Measurements from ENCODE around the gene RERE. TPM values are rescaled to one million over a fixed set of nuclear protein-coding genes. Genes with fewer than 3 reads are reported as not detected.

RERE gene
- polyA plus RNA-seq, 1 experiment: 14.3 TPM

GRCh38 chr1:8418301-8418700, 399.1 kb downstream of the RERE start:
- ChIA-PET CTCF (interaction anchor here (2.8 kb wide), 1 partner anchor 9 kb away, joined by 12 read pairs; no protein-coding TSS in a partner anchor), POLR2A (interaction anchor here (0.5 kb wide), 1 partner anchor 30 kb away, joined by 4 read pairs; no protein-coding TSS in a partner anchor)
- Histone ChIP-seq H3K27ac (ENCODE audit: low read depth, low read length) (no peak overlapping the region), H3K27me3 (ENCODE audit: control insufficient read depth, insufficient read depth, low read length) (no peaks in the 10 kb centered on the region), H3K9me3 (ENCODE audit: control insufficient read depth, insufficient read depth, low read length) (no peaks in the 10 kb centered on the region; the same call in 1 of the 2 replicates), H3K4me3 (ENCODE audit: low read depth, low read length) (no peak overlapping the region)
- DNase-seq (ENCODE audit: low read depth, low spot score): no peak
- TF ChIP-seq, protein P1, sequence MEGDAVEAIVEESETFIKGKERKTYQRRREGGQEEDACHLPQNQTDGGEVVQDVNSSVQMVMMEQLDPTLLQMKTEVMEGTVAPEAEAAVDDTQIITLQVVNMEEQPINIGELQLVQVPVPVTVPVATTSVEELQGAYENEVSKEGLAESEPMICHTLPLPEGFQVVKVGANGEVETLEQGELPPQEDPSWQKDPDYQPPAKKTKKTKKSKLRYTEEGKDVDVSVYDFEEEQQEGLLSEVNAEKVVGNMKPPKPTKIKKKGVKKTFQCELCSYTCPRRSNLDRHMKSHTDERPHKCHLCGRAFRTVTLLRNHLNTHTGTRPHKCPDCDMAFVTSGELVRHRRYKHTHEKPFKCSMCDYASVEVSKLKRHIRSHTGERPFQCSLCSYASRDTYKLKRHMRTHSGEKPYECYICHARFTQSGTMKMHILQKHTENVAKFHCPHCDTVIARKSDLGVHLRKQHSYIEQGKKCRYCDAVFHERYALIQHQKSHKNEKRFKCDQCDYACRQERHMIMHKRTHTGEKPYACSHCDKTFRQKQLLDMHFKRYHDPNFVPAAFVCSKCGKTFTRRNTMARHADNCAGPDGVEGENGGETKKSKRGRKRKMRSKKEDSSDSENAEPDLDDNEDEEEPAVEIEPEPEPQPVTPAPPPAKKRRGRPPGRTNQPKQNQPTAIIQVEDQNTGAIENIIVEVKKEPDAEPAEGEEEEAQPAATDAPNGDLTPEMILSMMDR (IDR thresholded peaks at IDR 0.05; ENCODE audit: low read depth, low read length): no peak

- H3K27ac ChIP-seq (ENCODE audit: low read depth, low read length): no peak overlapping the region
- no peaks in the 10 kb centered on the region for H3K9me3 ChIP-seq (ENCODE audit: control insufficient read depth, insufficient read depth, low read length)
- H3K4me3 ChIP-seq (ENCODE audit: low read depth, low read length): no peak overlapping the region
- ChIA-PET POLR2A (interaction anchor here (0.5 kb wide), 1 partner anchor 29 kb away, joined by 4 read pairs; no protein-coding TSS in a partner anchor), CTCF (no interaction called here)
- TF ChIP-seq, protein P1 (IDR thresholded peaks at IDR 0.05; ENCODE audit: low read depth, low read length): no peak
- no peak for DNase-seq (ENCODE audit: low read depth, low spot score)
- H3K27me3 ChIP-seq (ENCODE audit: control insufficient read depth, insufficient read depth, low read length): no peaks in the 10 kb centered on the region
These were observed 399.8 kb downstream of the RERE start for GRCh38 chr1:8417625-8418024.

DNA sequence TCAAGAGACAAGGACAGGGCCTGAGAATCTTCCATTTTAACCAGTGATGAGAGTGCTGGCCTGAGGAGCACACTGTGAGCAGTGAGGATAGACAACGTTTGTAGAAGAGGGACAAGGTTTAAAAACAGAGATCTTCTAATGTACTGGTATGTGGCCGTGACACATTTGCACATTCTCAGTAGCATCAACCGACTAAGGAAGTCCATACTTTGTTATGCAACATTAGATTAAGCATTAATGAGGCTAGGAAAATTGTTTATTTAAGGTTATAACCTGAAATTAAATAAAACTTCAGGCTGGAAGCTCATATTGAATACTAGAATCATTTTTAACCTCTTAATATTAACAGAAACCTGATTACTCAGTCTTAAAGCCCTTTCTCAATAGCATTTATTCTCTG, 400.6 kb downstream of the RERE start:
- TF ChIP-seq, protein P1 (IDR thresholded peaks at IDR 0.05; ENCODE audit: low read depth, low read length): no peak
- H3K9me3 ChIP-seq (ENCODE audit: control insufficient read depth, insufficient read depth, low read length): no peaks in the 10 kb centered on the region
- no peak for DNase-seq (ENCODE audit: low read depth, low spot score)
- H3K27me3 ChIP-seq (ENCODE audit: control insufficient read depth, insufficient read depth, low read length): no peaks in the 10 kb centered on the region
- no peak overlapping the region for H3K4me3 ChIP-seq (ENCODE audit: low read depth, low read length)
- POLR2A ChIA-PET: no interaction called here
- CTCF ChIA-PET: no interaction called here
- H3K27ac ChIP-seq (ENCODE audit: low read depth, low read length): no peak overlapping the region

DNA sequence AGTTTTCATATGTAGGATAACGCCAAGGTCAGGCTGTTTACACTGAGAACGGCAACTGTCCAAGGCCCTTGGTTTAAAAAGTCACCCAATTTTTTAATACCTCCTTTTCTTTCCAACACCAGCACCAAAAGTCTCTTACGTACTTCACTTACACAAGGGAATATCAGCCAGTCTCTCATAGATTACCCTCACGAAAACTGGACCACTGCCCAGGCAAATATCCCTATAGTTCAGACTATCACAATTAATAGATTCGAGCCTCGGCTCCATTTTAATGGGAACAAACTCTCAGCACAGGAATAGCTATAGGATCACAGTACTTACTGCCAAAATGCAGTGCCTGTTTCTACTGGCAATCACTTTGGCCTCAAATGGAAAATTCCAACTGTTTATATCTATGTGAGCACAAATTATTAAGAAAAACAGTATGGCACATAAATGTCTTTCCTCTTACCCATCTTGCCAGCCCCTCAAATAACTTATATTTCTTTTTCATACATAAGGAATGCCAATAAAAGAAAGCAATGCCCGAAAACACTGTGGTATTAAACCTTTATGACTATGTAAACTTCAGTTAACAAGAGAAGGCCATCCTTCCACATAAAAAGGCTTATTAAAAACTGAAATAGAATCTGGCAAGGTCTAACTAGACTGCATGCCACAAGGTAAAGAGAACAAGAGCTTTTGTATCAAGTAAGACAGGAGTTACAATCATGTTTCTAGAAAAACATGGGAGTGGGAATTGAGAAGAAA, 401.7 kb downstream of the RERE start:
- Histone ChIP-seq H3K9me3 (ENCODE audit: control insufficient read depth, insufficient read depth, low read length) (no peaks in the 10 kb centered on the region), H3K4me3 (ENCODE audit: low read depth, low read length) (no peak overlapping the region), H3K27ac (ENCODE audit: low read depth, low read length) (no peak overlapping the region), H3K27me3 (ENCODE audit: control insufficient read depth, insufficient read depth, low read length) (no peaks in the 10 kb centered on the region)
- no peak for DNase-seq (ENCODE audit: low read depth, low spot score)
- ChIA-PET CTCF (interaction anchor here (0.7 kb wide), 1 partner anchor 8 kb away, joined by 3 read pairs; no protein-coding TSS in a partner anchor), POLR2A (no interaction called here)
- TF ChIP-seq, protein P1 (IDR thresholded peaks at IDR 0.05; ENCODE audit: low read depth, low read length): no peak

DNA sequence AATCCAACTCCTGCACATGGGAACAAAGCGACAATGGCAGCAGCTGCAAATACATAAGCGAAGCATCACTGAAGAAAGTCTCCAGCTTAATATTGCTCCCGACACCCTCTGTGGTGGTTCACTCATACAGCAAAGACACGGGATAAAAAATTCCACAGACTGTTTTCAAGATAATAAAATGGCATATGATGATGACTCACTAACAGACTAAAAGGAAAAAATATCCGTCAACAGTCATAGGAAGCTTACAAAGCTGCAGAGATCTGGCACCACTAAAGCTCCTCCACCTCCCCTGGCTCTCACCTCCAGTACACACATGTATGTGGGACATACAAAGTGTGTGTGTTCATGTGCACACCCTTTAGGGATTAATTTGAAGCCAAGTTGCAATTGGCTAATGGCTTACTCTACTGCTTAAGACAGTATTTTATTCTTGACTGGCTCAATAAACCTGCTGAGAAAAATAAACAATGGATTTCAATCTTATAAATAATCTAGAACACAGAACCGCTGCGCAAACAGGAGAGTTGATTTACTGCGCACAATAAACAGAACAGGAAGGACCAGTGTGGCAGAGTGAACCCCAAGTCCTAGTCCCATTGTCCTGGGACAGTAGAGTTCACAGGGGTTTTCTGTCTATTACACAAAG, 405.1 kb downstream of the RERE start:
- TF ChIP-seq, protein P1 (IDR thresholded peaks at IDR 0.05; ENCODE audit: low read depth, low read length): 0 out of 2 replicates have a peak, but pooled peaks have one; percentile 25

More for the DNA sequence above, 405.1 kb downstream of the RERE start:
- Histone ChIP-seq H3K27ac (ENCODE audit: low read depth, low read length) (peak overlapping the region; percentile 58), H3K4me3 (ENCODE audit: low read depth, low read length) (no peak overlapping the region), H3K27me3 (ENCODE audit: control insufficient read depth, insufficient read depth, low read length) (no peaks in the 10 kb centered on the region), H3K9me3 (ENCODE audit: control insufficient read depth, insufficient read depth, low read length) (no peaks in the 10 kb centered on the region)
- peak; percentile 58 for DNase-seq (ENCODE audit: low read depth, low spot score)
- ChIA-PET POLR2A (interaction anchor here (1.2 to 1.6 kb wide), 4 partner anchors 10 to 328 kb away, joined by 3 to 6 read pairs (median 4); no protein-coding TSS in a partner anchor), CTCF (interaction anchor here (0.7 to 0.9 kb wide), 3 partner anchors 98 to 437 kb away, joined by 3 read pairs; no protein-coding TSS in a partner anchor)

All from AG04450 (cell line).